WI38 (cell line): ENCODE results near the gene HOXD1.

Source experiments
- H3K4me3 ChIP-seq: 2 replicates; pipeline ENCODE4 v1.5.1; 2011; ENCODE audit warnings: low read depth, mild to moderate bottlenecking, control low read depth, low read length
- CTCF ChIP-seq: IDR thresholded peaks from 2 replicates; pipeline ENCODE4 v1.5.1; 2012; ENCODE audit warnings: low read depth, mild to moderate bottlenecking, control low read depth, low read length

HOXD1 gene

GRCh38 chr2:176149939-176150583, 38.4 kb upstream of the HOXD1 start:
- H3K4me3 ChIP-seq = no peak overlapping the region
- no peak for TF ChIP-seq CTCF

- H3K4me3 ChIP-seq = no peak overlapping the region
- no peak for TF ChIP-seq CTCF
These were observed 37.7 kb upstream of the HOXD1 start for GRCh38 chr2:176150584-176151441.

- TF ChIP-seq CTCF = no peak
- H3K4me3 ChIP-seq = no peak within 1 kb of the TSS
These were observed 36.8 kb upstream of the HOXD1 start, which contains the start of gene HOXD4 for GRCh38 chr2:176151442-176152287. HOXD4 (plus strand) TSS chr2:176151550; CDS start chr2:176151634, 84 bp downstream.

- H3K4me3 ChIP-seq = no peak overlapping the region
- no peak for TF ChIP-seq CTCF
These were observed 35.9 kb upstream of the HOXD1 start for GRCh38 chr2:176152350-176153181.

GRCh38 chr2:176154576-176155252, 33.8 kb upstream of the HOXD1 start:
- no peak overlapping the region for H3K4me3 ChIP-seq
- no peak for TF ChIP-seq CTCF

- H3K4me3 ChIP-seq = no peak overlapping the region
- no peak for TF ChIP-seq CTCF
These were observed 33.0 kb upstream of the HOXD1 start for GRCh38 chr2:176155356-176156044.
